Measurements from ENCODE around the gene IVNS1ABP.

DNA sequence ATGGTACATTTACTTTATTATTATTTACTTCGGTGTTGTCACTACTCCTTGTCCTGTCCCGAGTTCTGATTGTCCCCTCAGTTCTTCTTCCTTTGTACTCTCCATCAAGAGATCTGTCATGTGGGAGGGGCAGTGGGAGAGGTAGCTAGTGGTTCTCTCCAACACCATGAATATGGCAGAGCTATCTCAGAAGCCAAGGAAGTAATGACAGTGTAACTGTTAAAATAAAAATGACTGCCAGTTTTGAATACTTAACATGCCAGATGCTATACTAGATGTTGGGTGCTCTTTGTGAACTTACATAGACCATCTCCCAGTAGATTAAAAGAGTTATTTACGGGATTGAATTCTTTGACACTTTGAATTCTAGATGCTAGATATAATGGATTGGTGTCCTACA lies 28.6 kb downstream of the IVNS1ABP start:
- no peak for TF ChIP-seq RAD21 (IDR thresholded peaks at IDR 0.05; ENCODE audit: low read depth)
- TF ChIP-seq JUND (IDR thresholded peaks at IDR 0.05) = no peak
- no peak for TF ChIP-seq SP1 (IDR thresholded peaks at IDR 0.05; ENCODE audit: low read depth)

Data from HCT116 (cell line).